ENCODE results near the gene PRKN. TPM values are rescaled to one million over a fixed set of nuclear protein-coding genes. Genes with fewer than 3 reads are reported as not detected.

PRKN gene
- total RNA-seq, 1 donor from 2014 or later = not detected

- intact Hi-C loops (cut with micrococcal nuclease) = no loop called here
Measured at GRCh38 chr6:161985876-161986423, 741.6 kb downstream of the PRKN start.

DNA sequence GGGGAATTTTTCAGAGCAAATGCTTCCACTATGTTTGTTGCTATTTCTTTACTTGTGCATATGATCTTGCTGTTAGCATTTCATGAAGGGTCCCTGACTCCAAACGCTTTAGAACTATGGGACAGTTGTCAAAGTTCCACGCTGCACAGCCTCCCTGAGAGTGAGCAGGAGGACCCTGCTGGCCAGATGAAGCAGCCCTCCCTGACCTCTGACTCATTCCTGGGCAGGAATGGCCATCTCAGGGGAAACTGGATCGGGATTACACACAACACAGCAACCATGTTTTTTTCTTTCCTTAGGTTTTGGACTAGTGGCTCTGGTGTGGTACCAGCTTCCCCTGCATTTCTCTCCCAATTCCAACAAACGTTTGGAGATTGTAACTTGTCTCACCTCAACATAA, 742.9 kb downstream of the PRKN start:
- intact Hi-C loops (cut with micrococcal nuclease) = no loop called here

GRCh38 chr6:161976553-161976952, 751.0 kb downstream of the PRKN start:
- intact Hi-C loops (cut with micrococcal nuclease) = no loop called here

DNA sequence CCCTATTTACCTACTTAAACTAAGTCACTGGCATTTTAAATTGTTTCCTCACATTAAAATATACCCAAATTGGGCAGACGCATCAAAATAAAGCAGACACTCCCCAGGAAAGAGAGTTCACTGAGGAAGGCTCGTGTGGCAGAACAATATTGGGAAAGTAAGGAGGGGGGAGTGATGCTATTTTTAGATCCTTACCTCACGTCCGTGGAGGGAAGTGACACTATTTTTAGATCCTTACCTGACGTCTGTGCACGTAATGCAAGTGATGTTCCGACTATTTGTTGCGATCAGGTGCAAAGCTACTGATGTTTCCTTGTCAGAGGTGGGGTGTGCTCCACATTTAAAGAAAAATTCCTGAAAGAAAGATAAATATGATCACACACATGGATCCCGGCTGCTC, 754.5 kb downstream of the PRKN start:
- intact Hi-C loops (cut with micrococcal nuclease) = no loop called here

DNA sequence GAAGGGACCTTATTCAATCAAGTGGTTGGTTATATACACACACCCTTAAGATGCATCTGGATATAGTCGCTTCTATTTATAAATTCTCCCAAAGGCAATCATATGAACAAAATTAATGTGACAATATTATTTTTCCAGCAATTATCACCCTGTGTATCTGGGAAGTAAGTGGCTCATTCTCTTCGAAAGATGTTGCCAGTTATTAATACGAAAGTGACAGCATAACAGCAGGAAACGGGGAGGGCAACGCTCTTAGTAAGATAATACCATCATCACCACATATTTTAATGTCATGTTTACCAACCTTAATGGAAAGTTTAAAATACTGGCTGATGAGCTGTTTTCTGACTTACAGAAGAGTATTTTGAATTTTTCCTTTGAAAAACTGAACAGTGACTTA, 756.5 kb downstream of the PRKN start:
- intact Hi-C loops (cut with micrococcal nuclease) = no loop called here

DNA sequence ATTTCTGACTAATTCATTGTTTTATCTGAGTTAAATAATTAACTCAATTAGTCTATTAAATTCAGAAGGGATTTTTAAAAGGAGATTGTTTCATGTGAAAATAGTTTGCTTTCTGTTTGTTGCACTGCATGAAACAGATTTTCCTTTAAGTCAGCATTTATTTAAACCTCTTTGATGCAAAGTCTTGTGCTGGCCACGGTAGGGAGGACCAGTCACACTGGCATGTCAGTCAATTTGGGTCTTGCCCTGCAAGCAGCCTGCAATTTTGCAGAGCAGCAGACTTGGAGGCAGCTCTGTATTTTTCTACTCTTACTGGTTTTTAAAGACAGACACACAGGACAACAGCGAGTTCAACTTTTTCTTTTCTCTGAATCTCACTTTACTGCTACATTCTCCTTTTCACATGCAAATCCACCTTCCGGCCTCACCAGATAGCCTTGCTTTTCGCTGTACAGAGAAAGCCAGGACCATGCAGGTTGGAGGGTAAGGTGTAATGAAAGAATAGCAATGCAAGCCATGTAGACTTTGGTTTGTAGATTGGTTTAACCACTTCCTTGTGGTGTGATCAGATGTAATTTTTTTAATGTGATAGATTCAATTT, 763.8 kb downstream of the PRKN start:
- intact Hi-C loops (cut with micrococcal nuclease) = no loop called here

DNA sequence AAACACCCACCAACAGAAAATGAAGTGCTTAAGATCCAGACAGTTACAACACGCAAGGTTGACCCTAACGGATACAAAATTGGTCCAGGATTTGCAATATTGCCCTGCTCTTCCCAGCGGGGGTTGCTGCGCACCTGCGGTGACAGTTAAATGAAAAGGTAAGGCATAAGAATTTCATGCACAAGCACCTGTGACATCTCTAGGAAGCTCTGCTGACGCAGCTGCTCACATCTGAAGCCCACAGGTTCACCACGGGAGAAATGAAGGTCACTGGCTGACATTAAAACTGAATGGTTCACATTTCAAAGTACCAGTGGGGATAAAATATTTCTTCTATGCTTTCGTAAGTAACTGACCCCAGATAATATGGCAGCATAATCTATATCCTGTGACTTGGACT, 764.4 kb downstream of the PRKN start:
- intact Hi-C loops (cut with micrococcal nuclease) = no loop called here

- intact Hi-C loops (cut with micrococcal nuclease) = no loop called here
Measured at GRCh38 chr6:161961796-161962195, 765.8 kb downstream of the PRKN start.

DNA sequence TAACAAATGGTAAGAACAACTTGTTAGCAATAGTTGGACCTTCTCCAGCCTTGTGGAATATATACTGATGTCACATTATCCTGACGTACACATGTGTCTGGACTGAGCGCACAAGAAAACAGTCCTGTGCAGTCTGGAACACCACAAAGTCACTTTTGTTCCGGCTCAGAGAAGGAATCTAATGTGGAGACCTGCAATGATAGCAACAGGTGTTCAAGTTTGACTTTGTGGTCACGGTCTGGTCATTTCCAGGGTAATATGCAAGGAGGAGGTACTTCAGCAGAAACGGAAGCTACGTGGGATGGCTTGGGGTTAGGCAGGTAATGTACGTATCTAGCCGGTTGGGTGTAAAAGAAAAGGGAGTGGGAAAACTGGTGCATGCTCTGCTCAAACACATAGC, 766.5 kb downstream of the PRKN start:
- intact Hi-C loops (cut with micrococcal nuclease) = no loop called here

DNA sequence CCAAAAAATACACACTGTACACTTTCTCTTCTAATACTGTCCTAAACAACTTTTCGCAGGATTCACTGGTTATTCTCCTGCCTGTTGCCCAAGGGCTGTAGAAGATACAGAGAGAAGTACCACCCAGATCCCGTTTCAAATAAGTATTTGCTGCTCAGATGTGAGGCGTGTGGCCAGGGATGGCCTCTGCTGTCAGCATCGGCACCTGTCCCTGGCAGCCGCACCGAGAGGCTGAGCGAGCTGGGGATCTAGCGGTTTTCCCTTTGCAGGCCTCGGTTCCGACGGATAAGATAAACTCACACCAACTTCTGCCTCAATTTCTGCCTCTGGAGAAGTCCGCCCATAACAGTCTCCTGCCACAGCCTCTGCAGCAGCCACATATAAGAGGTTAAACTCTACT, 768.5 kb downstream of the PRKN start:
- intact Hi-C loops (cut with micrococcal nuclease) = no loop called here

DNA sequence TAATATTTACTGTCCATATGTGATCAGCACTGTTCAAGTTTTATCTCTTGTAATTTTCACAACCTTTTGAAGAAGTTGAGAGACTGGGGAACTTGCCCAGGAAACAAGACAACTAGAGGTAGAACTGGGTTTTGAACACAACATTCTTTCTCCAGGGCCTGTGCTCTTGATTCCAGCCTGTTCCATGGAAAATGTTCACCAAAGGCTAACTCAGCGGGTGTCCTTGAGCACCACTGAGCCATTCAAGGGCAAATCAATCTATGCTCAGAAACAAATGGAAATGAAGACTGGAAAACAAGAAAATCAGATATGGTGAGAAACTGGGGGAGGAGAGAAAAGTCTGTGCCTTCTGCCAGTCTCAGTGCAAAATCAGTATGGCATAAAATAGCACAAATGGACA, 771.5 kb downstream of the PRKN start:
- intact Hi-C loops (cut with micrococcal nuclease) = no loop called here

GRCh38 chr6:161954699-161955276, 772.8 kb downstream of the PRKN start:
- intact Hi-C loops (cut with micrococcal nuclease) = no loop called here

GRCh38 chr6:161954077-161954476, 773.5 kb downstream of the PRKN start:
- intact Hi-C loops (cut with micrococcal nuclease) = no loop called here

GRCh38 chr6:161951126-161951525, 776.4 kb downstream of the PRKN start:
- intact Hi-C loops (cut with micrococcal nuclease) = no loop called here

DNA sequence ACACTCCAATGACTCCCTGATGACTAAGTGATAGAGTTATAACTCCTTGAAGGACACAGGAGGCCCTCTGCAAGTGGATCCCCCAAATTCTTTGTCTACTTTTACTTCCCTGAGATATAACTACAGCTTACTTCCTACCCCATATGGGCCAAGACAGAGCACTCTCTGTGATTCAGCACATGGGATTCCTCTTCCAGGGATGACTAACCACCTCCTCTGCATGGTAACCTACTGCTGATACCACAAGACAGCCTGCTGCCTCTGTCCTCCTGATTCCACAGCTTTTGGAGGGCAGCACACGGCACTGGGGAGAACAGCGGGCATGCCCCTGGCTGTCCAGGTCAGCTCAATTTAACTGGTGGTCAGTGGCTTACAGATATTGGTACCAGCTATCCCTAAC, 778.0 kb downstream of the PRKN start:
- intact Hi-C loops (cut with micrococcal nuclease) = no loop called here

DNA sequence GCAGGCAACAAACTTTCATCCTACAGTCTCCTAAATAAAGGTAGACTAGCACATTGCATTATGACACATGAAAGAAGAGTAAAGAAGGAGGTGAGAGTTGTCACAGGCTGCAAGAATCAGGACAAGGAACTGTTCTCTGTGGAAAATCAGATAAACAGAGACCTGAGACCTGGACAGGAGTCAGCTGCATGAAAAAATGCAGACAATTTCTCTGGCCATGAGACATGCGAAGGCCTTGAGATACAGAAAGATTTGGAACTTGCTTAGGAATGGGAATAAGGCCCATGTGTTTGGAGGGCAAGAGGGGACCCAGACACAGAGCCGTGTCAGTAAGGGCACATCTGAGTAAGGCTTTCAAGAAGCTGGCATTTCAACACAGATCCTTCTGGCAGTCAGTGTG, 779.1 kb downstream of the PRKN start:
- intact Hi-C loops (cut with micrococcal nuclease) = no loop called here

GRCh38 chr6:161947371-161947770, 780.2 kb downstream of the PRKN start:
- intact Hi-C loops (cut with micrococcal nuclease) = no loop called here

GRCh38 chr6:161946461-161946860, 781.1 kb downstream of the PRKN start:
- intact Hi-C loops (cut with micrococcal nuclease) = no loop called here

DNA sequence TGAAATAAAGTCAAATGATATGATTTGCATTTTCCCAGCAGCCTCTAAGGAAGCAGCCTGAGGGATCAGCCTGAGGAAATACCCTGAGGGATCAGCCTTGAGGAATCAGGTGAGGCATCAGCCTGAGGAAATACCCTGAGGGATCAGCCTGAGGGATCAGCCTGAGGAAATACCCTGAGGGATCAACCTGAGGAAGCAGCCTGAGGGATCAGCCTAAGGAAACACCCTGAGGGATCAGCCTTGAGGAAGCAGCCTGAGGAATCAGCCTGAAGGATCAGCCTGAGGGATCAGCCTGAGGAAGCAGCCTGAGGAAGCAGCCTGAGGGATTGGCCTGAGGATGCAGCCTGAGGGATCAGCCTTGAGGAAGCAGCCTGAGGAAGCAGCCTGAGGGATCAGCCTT, 784.0 kb downstream of the PRKN start:
- intact Hi-C loops (cut with micrococcal nuclease) = no loop called here

GRCh38 chr6:161941565-161941964, 786.0 kb downstream of the PRKN start:
- intact Hi-C loops (cut with micrococcal nuclease) = no loop called here

- intact Hi-C loops (cut with micrococcal nuclease) = no loop called here
Measured at GRCh38 chr6:161940519-161940918, 787.0 kb downstream of the PRKN start.

DNA sequence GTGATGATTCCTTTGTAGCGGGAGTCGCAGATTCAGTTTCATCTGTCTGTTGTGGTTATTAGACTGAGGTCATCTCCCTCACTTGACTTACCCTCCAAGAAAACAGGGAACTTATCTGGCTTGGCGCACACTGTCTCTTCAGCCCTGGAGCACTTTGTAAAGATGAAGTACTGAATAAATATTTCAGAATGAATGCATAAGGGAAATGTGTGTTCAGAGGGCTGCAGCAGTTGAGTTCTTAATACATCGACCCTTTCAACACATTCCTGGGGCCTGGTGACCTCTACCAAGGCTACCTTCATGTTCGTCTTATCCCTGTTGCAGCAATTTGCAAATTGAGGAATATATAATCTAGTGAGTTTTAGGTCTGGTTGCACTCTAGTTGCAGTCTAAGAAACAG, 801.2 kb downstream of the PRKN start:
- intact Hi-C loops (cut with micrococcal nuclease) = no loop called here

GRCh38 chr6:161924516-161925116, 803.0 kb downstream of the PRKN start:
- intact Hi-C loops (cut with micrococcal nuclease) = no loop called here
